ENCODE results near the gene LIMCH1. TPM values are rescaled to one million over a fixed set of nuclear protein-coding genes. Genes with fewer than 3 reads are reported as not detected.

Gene LIMCH1
- total and polyA plus RNA-seq, 2 of the 8 experiments (the other 6 are each of a cell fraction or from before 2014, with no cell fraction given) = 2.7 to 3.0 TPM

DNA sequence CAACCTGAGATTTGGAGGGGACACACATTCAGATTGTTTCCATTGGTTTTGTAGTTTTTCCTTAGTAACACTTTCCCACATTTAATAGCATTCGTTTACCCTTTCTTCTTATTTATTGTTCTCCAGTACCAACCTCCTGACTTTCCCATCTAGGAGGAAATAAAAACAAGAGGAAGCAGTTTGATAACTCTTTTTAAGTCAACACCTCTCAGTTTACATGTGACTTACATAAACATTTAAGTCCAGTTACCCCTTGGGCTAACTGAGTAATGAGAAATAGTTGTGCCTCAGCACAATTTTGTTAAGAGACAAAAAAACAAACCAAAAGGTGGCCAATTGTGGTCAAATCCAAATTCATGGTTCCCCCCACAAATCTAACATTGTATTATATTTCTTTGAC, 175.8 kb downstream of the LIMCH1 start (continued):
- TF ChIP-seq, protein P1, sequence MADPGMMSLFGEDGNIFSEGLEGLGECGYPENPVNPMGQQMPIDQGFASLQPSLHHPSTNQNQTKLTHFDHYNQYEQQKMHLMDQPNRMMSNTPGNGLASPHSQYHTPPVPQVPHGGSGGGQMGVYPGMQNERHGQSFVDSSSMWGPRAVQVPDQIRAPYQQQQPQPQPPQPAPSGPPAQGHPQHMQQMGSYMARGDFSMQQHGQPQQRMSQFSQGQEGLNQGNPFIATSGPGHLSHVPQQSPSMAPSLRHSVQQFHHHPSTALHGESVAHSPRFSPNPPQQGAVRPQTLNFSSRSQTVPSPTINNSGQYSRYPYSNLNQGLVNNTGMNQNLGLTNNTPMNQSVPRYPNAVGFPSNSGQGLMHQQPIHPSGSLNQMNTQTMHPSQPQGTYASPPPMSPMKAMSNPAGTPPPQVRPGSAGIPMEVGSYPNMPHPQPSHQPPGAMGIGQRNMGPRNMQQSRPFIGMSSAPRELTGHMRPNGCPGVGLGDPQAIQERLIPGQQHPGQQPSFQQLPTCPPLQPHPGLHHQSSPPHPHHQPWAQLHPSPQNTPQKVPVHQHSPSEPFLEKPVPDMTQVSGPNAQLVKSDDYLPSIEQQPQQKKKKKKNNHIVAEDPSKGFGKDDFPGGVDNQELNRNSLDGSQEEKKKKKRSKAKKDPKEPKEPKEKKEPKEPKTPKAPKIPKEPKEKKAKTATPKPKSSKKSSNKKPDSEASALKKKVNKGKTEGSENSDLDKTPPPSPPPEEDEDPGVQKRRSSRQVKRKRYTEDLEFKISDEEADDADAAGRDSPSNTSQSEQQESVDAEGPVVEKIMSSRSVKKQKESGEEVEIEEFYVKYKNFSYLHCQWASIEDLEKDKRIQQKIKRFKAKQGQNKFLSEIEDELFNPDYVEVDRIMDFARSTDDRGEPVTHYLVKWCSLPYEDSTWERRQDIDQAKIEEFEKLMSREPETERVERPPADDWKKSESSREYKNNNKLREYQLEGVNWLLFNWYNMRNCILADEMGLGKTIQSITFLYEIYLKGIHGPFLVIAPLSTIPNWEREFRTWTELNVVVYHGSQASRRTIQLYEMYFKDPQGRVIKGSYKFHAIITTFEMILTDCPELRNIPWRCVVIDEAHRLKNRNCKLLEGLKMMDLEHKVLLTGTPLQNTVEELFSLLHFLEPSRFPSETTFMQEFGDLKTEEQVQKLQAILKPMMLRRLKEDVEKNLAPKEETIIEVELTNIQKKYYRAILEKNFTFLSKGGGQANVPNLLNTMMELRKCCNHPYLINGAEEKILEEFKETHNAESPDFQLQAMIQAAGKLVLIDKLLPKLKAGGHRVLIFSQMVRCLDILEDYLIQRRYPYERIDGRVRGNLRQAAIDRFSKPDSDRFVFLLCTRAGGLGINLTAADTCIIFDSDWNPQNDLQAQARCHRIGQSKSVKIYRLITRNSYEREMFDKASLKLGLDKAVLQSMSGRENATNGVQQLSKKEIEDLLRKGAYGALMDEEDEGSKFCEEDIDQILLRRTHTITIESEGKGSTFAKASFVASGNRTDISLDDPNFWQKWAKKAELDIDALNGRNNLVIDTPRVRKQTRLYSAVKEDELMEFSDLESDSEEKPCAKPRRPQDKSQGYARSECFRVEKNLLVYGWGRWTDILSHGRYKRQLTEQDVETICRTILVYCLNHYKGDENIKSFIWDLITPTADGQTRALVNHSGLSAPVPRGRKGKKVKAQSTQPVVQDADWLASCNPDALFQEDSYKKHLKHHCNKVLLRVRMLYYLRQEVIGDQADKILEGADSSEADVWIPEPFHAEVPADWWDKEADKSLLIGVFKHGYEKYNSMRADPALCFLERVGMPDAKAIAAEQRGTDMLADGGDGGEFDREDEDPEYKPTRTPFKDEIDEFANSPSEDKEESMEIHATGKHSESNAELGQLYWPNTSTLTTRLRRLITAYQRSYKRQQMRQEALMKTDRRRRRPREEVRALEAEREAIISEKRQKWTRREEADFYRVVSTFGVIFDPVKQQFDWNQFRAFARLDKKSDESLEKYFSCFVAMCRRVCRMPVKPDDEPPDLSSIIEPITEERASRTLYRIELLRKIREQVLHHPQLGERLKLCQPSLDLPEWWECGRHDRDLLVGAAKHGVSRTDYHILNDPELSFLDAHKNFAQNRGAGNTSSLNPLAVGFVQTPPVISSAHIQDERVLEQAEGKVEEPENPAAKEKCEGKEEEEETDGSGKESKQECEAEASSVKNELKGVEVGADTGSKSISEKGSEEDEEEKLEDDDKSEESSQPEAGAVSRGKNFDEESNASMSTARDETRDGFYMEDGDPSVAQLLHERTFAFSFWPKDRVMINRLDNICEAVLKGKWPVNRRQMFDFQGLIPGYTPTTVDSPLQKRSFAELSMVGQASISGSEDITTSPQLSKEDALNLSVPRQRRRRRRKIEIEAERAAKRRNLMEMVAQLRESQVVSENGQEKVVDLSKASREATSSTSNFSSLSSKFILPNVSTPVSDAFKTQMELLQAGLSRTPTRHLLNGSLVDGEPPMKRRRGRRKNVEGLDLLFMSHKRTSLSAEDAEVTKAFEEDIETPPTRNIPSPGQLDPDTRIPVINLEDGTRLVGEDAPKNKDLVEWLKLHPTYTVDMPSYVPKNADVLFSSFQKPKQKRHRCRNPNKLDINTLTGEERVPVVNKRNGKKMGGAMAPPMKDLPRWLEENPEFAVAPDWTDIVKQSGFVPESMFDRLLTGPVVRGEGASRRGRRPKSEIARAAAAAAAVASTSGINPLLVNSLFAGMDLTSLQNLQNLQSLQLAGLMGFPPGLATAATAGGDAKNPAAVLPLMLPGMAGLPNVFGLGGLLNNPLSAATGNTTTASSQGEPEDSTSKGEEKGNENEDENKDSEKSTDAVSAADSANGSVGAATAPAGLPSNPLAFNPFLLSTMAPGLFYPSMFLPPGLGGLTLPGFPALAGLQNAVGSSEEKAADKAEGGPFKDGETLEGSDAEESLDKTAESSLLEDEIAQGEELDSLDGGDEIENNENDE (IDR thresholded peaks at IDR 0.05; ENCODE audit: insufficient replicate concordance, low read length) = no peak
- no peak for TF ChIP-seq RAD21 (IDR thresholded peaks at IDR 0.05 in 1 of 2, conservative IDR thresholded peaks at IDR 0.05 in 1 of 2; ENCODE audit: low read depth in 2 of 2, low read length in 2 of 2)
- no peak for TF ChIP-seq SAP30 (IDR thresholded peaks at IDR 0.05; ENCODE audit: insufficient read depth, insufficient replicate concordance, low read length)
- TF ChIP-seq POLR2AphosphoS5 (IDR thresholded peaks at IDR 0.05; ENCODE audit: low read depth, low read length) = no peak
- TF ChIP-seq NRF1 (IDR thresholded peaks at IDR 0.05; ENCODE audit: low read depth, low read length) = no peak
- TF ChIP-seq SIX5 (IDR thresholded peaks at IDR 0.05; ENCODE audit: low read depth, low read length) = no peak
